Astrocyte (in vitro differentiated cells and primary cell): ENCODE measurements around the gene TUBA1C. TPM values are rescaled to one million over a fixed set of nuclear protein-coding genes. Genes with fewer than 3 reads are reported as not detected.
"Not testable (repeated sequence)": the region's sequence is repeated elsewhere in the genome, so short reads cannot be mapped to it uniquely, and the experiment has no call there.

Source experiments
- DNase-seq: peaks from one replicate; pipeline ENCODE4 v3.0.0-alpha.2; 2010; ENCODE audit warnings: low read depth
- FAIRE-seq: peaks from 2 replicates; lab custom pipeline; 2011; peaks lifted over from hg19 to GRCh38; lab: Jason Lieb, UNC
- H2AFZ ChIP-seq: 2 replicates; pipeline ENCODE4 v1.6.0; 2012; ENCODE audit warnings: low read depth, low read length, inconsistent platforms
- H3K27ac ChIP-seq: 2 replicates; pipeline ENCODE4 v1.5.1; 2011; ENCODE audit warnings: low read depth, low read length, inconsistent platforms
- H3K27me3 ChIP-seq: 2 replicates; pipeline ENCODE4 v1.6.0; 2011; ENCODE audit warnings: low read length, inconsistent platforms; ENCODE audit not compliant: insufficient read depth
- H3K36me3 ChIP-seq: 2 replicates; pipeline ENCODE4 v1.5.1; 2011; ENCODE audit warnings: low read length, inconsistent platforms; ENCODE audit not compliant: insufficient read depth
- H3K4me1 ChIP-seq: 2 replicates; pipeline ENCODE4 v1.5.1; 2011; ENCODE audit warnings: low read length, inconsistent platforms; ENCODE audit not compliant: insufficient read depth
- H3K4me2 ChIP-seq: 2 replicates; pipeline ENCODE4 v1.6.0; 2012; ENCODE audit warnings: low read length, inconsistent platforms
- H3K4me3 ChIP-seq: 2 replicates; pipeline ENCODE4 v1.5.1; 2011; ENCODE audit warnings: low read depth, mild to moderate bottlenecking, low read length, inconsistent platforms; ENCODE audit not compliant: insufficient read depth
- H3K79me2 ChIP-seq: 2 replicates; pipeline ENCODE4 v1.6.0; 2012; ENCODE audit warnings: mild to moderate bottlenecking, low read length, inconsistent platforms; ENCODE audit not compliant: insufficient read depth
- H3K9ac ChIP-seq: 2 replicates; pipeline ENCODE4 v1.6.0; 2012; ENCODE audit warnings: mild to moderate bottlenecking, low read length, inconsistent platforms
- H3K9me3 ChIP-seq: 2 replicates; pipeline ENCODE4 v1.5.1; 2012; ENCODE audit warnings: low read depth, mild to moderate bottlenecking, low read length, inconsistent platforms; ENCODE audit not compliant: insufficient read depth
- H4K20me1 ChIP-seq: 2 replicates; pipeline ENCODE4 v1.6.0; 2012; ENCODE audit warnings: low read length, inconsistent platforms; ENCODE audit not compliant: insufficient read depth
- H3K27ac Mint-ChIP-seq: one replicate; pipeline ENCODE4 v1.8.0; 2021; ENCODE audit warnings: mild to moderate bottlenecking, mixed read lengths; ENCODE audit not compliant: unreplicated experiment
- H3K27me3 Mint-ChIP-seq: one replicate; pipeline ENCODE4 v1.8.0; 2021; ENCODE audit warnings: low read depth, mixed read lengths; ENCODE audit not compliant: unreplicated experiment
- H3K36me3 Mint-ChIP-seq: one replicate; pipeline ENCODE4 v1.8.0; 2021; ENCODE audit warnings: low read depth, mixed read lengths; ENCODE audit not compliant: unreplicated experiment
- H3K4me1 Mint-ChIP-seq: one replicate; pipeline ENCODE4 v1.8.0; 2021; ENCODE audit warnings: low read depth, mixed read lengths; ENCODE audit not compliant: unreplicated experiment
- H3K4me3 Mint-ChIP-seq: one replicate; pipeline ENCODE4 v1.8.0; 2021; ENCODE audit warnings: mild to moderate bottlenecking, moderate library complexity, mixed read lengths; ENCODE audit not compliant: unreplicated experiment
- H3K9me3 Mint-ChIP-seq: one replicate; pipeline ENCODE4 v1.8.0; 2021; ENCODE audit warnings: mild to moderate bottlenecking, mixed read lengths; ENCODE audit not compliant: unreplicated experiment
- EZH2 ChIP-seq: IDR thresholded peaks from 2 replicates; pipeline ENCODE4 v1.6.1; 2012; ENCODE audit warnings: mild to moderate bottlenecking, low read length, inconsistent platforms; ENCODE audit not compliant: insufficient read depth
- total RNA-seq: library from RNA; stranded (reverse); gene quantifications from 2 replicates; pipeline ENCODE4 v1.2.1, GENCODE V29; 2021
- TF ChIP-seq, protein P1 (sequence below): IDR thresholded peaks from 2 replicates; pipeline ENCODE4 v1.5.1; 2011; ENCODE audit warnings: low read depth, mild to moderate bottlenecking, inconsistent platforms, low read length, moderate library complexity; ENCODE audit not compliant: insufficient read depth

Gene TUBA1C
- total RNA-seq, 1 donor from 2014 or later, result 408 TPM

- peaks cover 17% of the 10 kb centered on the region for H3K4me1 Mint-ChIP-seq
- H3K36me3 ChIP-seq, result no peaks in the 10 kb centered on the region
- H3K27me3 ChIP-seq, result no peaks in the 10 kb centered on the region
- H2AFZ ChIP-seq, result peak overlapping the region; percentile 37
- no peak for TF ChIP-seq EZH2
- TF ChIP-seq, protein P1, sequence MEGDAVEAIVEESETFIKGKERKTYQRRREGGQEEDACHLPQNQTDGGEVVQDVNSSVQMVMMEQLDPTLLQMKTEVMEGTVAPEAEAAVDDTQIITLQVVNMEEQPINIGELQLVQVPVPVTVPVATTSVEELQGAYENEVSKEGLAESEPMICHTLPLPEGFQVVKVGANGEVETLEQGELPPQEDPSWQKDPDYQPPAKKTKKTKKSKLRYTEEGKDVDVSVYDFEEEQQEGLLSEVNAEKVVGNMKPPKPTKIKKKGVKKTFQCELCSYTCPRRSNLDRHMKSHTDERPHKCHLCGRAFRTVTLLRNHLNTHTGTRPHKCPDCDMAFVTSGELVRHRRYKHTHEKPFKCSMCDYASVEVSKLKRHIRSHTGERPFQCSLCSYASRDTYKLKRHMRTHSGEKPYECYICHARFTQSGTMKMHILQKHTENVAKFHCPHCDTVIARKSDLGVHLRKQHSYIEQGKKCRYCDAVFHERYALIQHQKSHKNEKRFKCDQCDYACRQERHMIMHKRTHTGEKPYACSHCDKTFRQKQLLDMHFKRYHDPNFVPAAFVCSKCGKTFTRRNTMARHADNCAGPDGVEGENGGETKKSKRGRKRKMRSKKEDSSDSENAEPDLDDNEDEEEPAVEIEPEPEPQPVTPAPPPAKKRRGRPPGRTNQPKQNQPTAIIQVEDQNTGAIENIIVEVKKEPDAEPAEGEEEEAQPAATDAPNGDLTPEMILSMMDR, result no peak
- DNase-seq, result peak; percentile 54
- no peak overlapping the region for H3K27ac Mint-ChIP-seq
- FAIRE-seq, result no peak
- no peaks in the 10 kb centered on the region for H3K9me3 Mint-ChIP-seq
- no peak overlapping the region for H3K27ac ChIP-seq
- no peak overlapping the region for H3K9ac ChIP-seq
- H4K20me1 ChIP-seq, result peaks cover 6% of the 10 kb centered on the region
- no peaks in the 10 kb centered on the region for H3K9me3 ChIP-seq
- H3K4me3 ChIP-seq, result no peak overlapping the region
- H3K27me3 Mint-ChIP-seq, result peaks cover 2% of the 10 kb centered on the region
- peaks cover under 1% of the 10 kb centered on the region for H3K36me3 Mint-ChIP-seq
- H3K4me1 ChIP-seq, result no peaks in the 10 kb centered on the region
- H3K79me2 ChIP-seq, result no peaks in the 10 kb centered on the region
- H3K4me3 Mint-ChIP-seq, result no peak overlapping the region
- H3K4me2 ChIP-seq, result peak overlapping the region; percentile 57
Observed at GRCh38 chr12:49279706-49280159, 14.9 kb downstream of the TUBA1C start.

DNA sequence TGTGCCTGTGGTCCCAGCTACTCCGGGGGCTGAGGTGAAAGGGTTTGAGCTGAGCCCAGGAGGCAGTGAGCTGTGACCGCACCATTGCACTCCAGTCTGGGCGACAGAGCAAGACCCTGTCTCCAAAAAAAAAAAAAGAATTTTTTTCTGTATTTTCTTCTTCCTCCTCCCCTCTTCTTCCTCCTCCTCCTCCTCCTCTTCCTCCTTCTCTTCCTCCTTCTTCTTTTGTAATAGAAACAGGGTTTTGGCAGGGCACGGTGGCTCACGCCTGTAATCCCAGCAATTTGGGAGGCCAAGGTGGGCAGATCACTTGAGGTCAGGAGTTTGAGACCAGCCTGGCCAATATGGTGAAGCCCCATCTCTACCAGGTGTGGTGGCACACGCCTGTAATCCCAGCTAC is 15.7 kb downstream of the TUBA1C start:
- not testable (repeated sequence) for H3K27me3 Mint-ChIP-seq, H3K79me2 ChIP-seq, H4K20me1 ChIP-seq, H3K4me2 ChIP-seq, H2AFZ ChIP-seq, H3K36me3 ChIP-seq, H3K27ac Mint-ChIP-seq, FAIRE-seq, H3K36me3 Mint-ChIP-seq, H3K4me1 ChIP-seq, H3K9me3 Mint-ChIP-seq, H3K4me3 ChIP-seq, H3K27me3 ChIP-seq, DNase-seq, H3K9me3 ChIP-seq, H3K4me3 Mint-ChIP-seq, H3K9ac ChIP-seq, H3K27ac ChIP-seq
- H3K4me1 Mint-ChIP-seq, result peaks cover 17% of the 10 kb centered on the region

DNA sequence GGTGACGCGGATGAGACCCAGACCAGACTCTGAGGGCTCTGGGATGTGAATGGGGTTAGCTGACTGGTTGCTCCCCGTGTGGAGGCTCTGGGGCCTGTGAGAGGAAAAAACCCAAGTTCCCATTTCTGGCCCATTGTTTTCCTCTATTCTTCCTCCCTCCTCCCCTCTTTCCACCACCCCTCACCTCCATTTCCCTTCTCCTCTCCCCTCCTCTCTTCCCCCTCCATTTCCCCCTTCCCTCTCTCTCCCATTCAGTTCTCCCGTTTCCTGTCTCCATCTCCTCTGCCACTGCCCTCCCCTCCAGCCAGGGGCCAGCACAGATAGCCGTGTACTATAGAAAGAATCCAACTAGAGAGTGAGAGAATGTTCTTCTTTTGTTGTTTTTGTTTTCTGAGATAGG is 17.4 kb downstream of the TUBA1C start:
- H4K20me1 ChIP-seq, result no peaks in the 10 kb centered on the region
- Mint-ChIP-seq H3K36me3 (no peaks in the 10 kb centered on the region), H3K9me3 (no peaks in the 10 kb centered on the region), H3K27me3 (peaks cover 6% of the 10 kb centered on the region), H3K4me3 (no peak overlapping the region), H3K4me1 (peaks cover 13% of the 10 kb centered on the region), H3K27ac (no peak overlapping the region)
- FAIRE-seq (no peak), DNase-seq (no peak)
- no peaks in the 10 kb centered on the region for H3K4me1 ChIP-seq
- no peaks in the 10 kb centered on the region for H3K79me2 ChIP-seq
- no peaks in the 10 kb centered on the region for H3K9me3 ChIP-seq
- H3K27ac ChIP-seq, result no peak overlapping the region
- no peak overlapping the region for H2AFZ ChIP-seq
- TF ChIP-seq, protein P1, result no peak
- no peak for TF ChIP-seq EZH2
- H3K4me2 ChIP-seq, result no peak overlapping the region
- no peak overlapping the region for H3K4me3 ChIP-seq
- no peak overlapping the region for H3K9ac ChIP-seq
- H3K36me3 ChIP-seq, result no peaks in the 10 kb centered on the region
- H3K27me3 ChIP-seq, result peaks cover 2% of the 10 kb centered on the region

GRCh38 chr12:49282740-49283375 is 18.0 kb downstream of the TUBA1C start:
- H3K36me3 ChIP-seq, H3K27me3 ChIP-seq, H3K27ac ChIP-seq, H3K4me2 ChIP-seq, H3K9ac ChIP-seq, FAIRE-seq, DNase-seq, H3K9me3 Mint-ChIP-seq, H3K4me1 ChIP-seq, H3K9me3 ChIP-seq, H3K27me3 Mint-ChIP-seq, H3K27ac Mint-ChIP-seq, H4K20me1 ChIP-seq, H3K79me2 ChIP-seq, H3K4me3 ChIP-seq, H3K4me3 Mint-ChIP-seq, H3K36me3 Mint-ChIP-seq, H2AFZ ChIP-seq: not testable (repeated sequence)
- H3K4me1 Mint-ChIP-seq, result peaks cover 11% of the 10 kb centered on the region
